ENCODE data around the gene C1orf21.

DNA sequence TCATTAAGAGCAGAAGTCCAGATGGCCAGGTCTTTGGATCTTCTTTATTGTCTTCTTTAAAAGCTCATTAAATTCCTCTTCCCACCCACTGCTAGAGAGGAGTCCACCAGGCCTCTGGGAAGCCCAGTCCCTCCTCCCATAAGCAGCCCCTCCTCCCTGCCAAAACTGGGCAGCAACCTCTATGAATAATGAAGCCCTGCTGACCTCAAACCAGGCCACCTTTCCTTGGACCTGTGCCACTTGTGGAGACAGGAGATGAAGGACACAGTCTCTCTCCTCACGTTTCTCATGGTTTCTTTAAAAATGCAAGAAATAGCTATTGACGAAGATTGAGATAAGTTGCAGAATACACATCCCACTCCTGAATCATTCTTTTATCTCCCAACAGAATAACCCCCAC lies 255.1 kb downstream of the C1orf21 start:
- TF ChIP-seq, protein P1, sequence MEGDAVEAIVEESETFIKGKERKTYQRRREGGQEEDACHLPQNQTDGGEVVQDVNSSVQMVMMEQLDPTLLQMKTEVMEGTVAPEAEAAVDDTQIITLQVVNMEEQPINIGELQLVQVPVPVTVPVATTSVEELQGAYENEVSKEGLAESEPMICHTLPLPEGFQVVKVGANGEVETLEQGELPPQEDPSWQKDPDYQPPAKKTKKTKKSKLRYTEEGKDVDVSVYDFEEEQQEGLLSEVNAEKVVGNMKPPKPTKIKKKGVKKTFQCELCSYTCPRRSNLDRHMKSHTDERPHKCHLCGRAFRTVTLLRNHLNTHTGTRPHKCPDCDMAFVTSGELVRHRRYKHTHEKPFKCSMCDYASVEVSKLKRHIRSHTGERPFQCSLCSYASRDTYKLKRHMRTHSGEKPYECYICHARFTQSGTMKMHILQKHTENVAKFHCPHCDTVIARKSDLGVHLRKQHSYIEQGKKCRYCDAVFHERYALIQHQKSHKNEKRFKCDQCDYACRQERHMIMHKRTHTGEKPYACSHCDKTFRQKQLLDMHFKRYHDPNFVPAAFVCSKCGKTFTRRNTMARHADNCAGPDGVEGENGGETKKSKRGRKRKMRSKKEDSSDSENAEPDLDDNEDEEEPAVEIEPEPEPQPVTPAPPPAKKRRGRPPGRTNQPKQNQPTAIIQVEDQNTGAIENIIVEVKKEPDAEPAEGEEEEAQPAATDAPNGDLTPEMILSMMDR (IDR thresholded peaks at IDR 0.05), result no peak
- TF ChIP-seq POLR2A (IDR thresholded peaks at IDR 0.05), result no peak

Measured in thyroid gland (tissue), 4 donors.